Right lung (tissue), 5 donors: ENCODE data around the gene SUSD1. TPM values are rescaled to one million over a fixed set of nuclear protein-coding genes. Genes with fewer than 3 reads are reported as not detected.
A peak's percentile ranks its signal among the peaks of the same experiment; 100 is the strongest.

Experiments
- DNase-seq, 2 donors: peaks; one replicate each; pipeline ENCODE4 v3.0.0-alpha.2; 2013
- polyA plus RNA-seq, 5 donors: library from polyadenylated mRNA; unstranded; fragments of 120-200 nt; gene quantifications; one replicate each; pipeline versions ENCODE4 v1.2.1 to v1.2.3, GENCODE V29; 2013; ENCODE audit warnings: inconsistent platforms in 1 of 5, low replicate concordance in 1 of 5; ENCODE audit not compliant: insufficient read length in 5 of 5, insufficient read depth in 1 of 5

The SUSD1 gene
- polyA plus RNA-seq, 5 donors: 26.4 to 35.9 (median 30.2) TPM

GRCh38 chr9:112015149-112015548, 159.9 kb downstream of the SUSD1 start:
- no peak for DNase-seq

- no peak for DNase-seq
These were observed 161.8 kb downstream of the SUSD1 start for GRCh38 chr9:112013266-112013665.

- no peak for DNase-seq
These were observed 162.8 kb downstream of the SUSD1 start for GRCh38 chr9:112012026-112012902.

GRCh38 chr9:112011051-112011620, 164.0 kb downstream of the SUSD1 start:
- DNase-seq: no peak

- DNase-seq: no peak
These were observed 164.6 kb downstream of the SUSD1 start for GRCh38 chr9:112010537-112010936.

- no peak for DNase-seq
These were observed 165.4 kb downstream of the SUSD1 start for GRCh38 chr9:112009656-112010055.

- no peak for DNase-seq
These were observed 167.4 kb downstream of the SUSD1 start for GRCh38 chr9:112007575-112008240.

GRCh38 chr9:112006361-112007020, 168.6 kb downstream of the SUSD1 start:
- no peak for DNase-seq

- DNase-seq: no peak
These were observed 169.2 kb downstream of the SUSD1 start for GRCh38 chr9:112005939-112006338.

GRCh38 chr9:112003538-112003937, 171.6 kb downstream of the SUSD1 start:
- no peak for DNase-seq

- no peak for DNase-seq
These were observed 172.1 kb downstream of the SUSD1 start for GRCh38 chr9:112002847-112003457.

- no peak for DNase-seq
These were observed 172.8 kb downstream of the SUSD1 start for GRCh38 chr9:112002131-112002846.

- DNase-seq: no peak
These were observed 174.4 kb downstream of the SUSD1 start for GRCh38 chr9:112000743-112001142.

GRCh38 chr9:111999319-111999718, 175.8 kb downstream of the SUSD1 start:
- DNase-seq: no peak

- no peak for DNase-seq
These were observed 177.3 kb downstream of the SUSD1 start for GRCh38 chr9:111997831-111998230.

GRCh38 chr9:111994831-111995458, 180.2 kb downstream of the SUSD1 start:
- DNase-seq: peak in 1 of 2 donors; percentile 31

- no peak for DNase-seq
These were observed 181.8 kb downstream of the SUSD1 start for GRCh38 chr9:111993319-111993718.

- DNase-seq: no peak
These were observed 182.6 kb downstream of the SUSD1 start for GRCh38 chr9:111992523-111992922.

- DNase-seq: no peak
These were observed 183.9 kb downstream of the SUSD1 start for GRCh38 chr9:111991179-111991578.
